Transverse colon (tissue), 4 donors: ENCODE data around the gene PSPH.

ENCODE experiments used
- CTCF ChIP-seq, 5 experiments: fragments of 200-600 bp in 3 of 5; fragments of 450-650 bp in 2 of 5; sonication (generic) in 3 of 5; IDR thresholded peaks; 1 replicate in 2 of 5; 2 replicates in 3 of 5; pipeline ENCODE4 v1.5.1; 2016 to 2017; ENCODE audit warnings: antibody characterized with exemption in 5 of 5, inconsistent platforms in 3 of 5, mild to moderate bottlenecking in 2 of 5, moderate library complexity in 1 of 5
- EP300 ChIP-seq: sonication (generic); formaldehyde crosslinking; IDR thresholded peaks from one replicate; pipeline ENCODE4 v1.6.1; 2017; ENCODE audit warnings: antibody characterized with exemption, low read depth
- POLR2A ChIP-seq: fragments of 450-650 bp; IDR thresholded peaks from one replicate; pipeline ENCODE4 v1.6.1; 2016; ENCODE audit warnings: antibody characterized with exemption, mild to moderate bottlenecking, moderate library complexity
- POLR2AphosphoS5 ChIP-seq, 3 donors: sonication (generic); formaldehyde crosslinking; IDR thresholded peaks; one replicate each; pipeline ENCODE4 v1.6.1; 2016; ENCODE audit warnings: antibody characterized with exemption in 3 of 3

GRCh38 chr7:56099653-56100052, 48.4 kb upstream of the PSPH start:
- TF ChIP-seq POLR2A (no peak), CTCF (IDR thresholded peaks at IDR 0.05) (no peak), EP300 (no peak), POLR2AphosphoS5 (IDR thresholded peaks at IDR 0.05) (no peak)
